GM21717 (cell line): Measurements from ENCODE around the gene B4GAT1.
"Not testable (repeated sequence)": the region's sequence is repeated elsewhere in the genome, so short reads cannot be mapped to it uniquely, and the experiment has no call there.

Source experiments
- ATAC-seq: cut with Tn5 transposase; IDR thresholded peaks from one replicate; pipeline ENCODE4 v1.9.1; 2021; ENCODE audit warnings: mild to moderate bottlenecking, moderate library complexity; ENCODE audit not compliant: unreplicated experiment

The B4GAT1 gene

GRCh38 chr11:66326261-66327111 is 20.9 kb downstream of the B4GAT1 start:
- ATAC-seq: no peak

- no peak for ATAC-seq
Measured at GRCh38 chr11:66325263-66325671, 22.2 kb downstream of the B4GAT1 start.

- no peak for ATAC-seq
Measured at GRCh38 chr11:66324664-66325063, 22.8 kb downstream of the B4GAT1 start.

GRCh38 chr11:66323684-66324083 is 23.7 kb downstream of the B4GAT1 start:
- no peak for ATAC-seq

GRCh38 chr11:66322732-66323427 is 24.5 kb downstream of the B4GAT1 start:
- ATAC-seq: no peak

GRCh38 chr11:66321606-66322005 is 25.8 kb downstream of the B4GAT1 start:
- no peak for ATAC-seq

- not testable (repeated sequence) for ATAC-seq
Measured at GRCh38 chr11:66320748-66321147, 26.7 kb downstream of the B4GAT1 start.

GRCh38 chr11:66320289-66320688 is 27.1 kb downstream of the B4GAT1 start:
- not testable (repeated sequence) for ATAC-seq

GRCh38 chr11:66318600-66318970 is 28.8 kb downstream of the B4GAT1 start:
- no peak for ATAC-seq

GRCh38 chr11:66317723-66318599 is 29.5 kb downstream of the B4GAT1 start:
- ATAC-seq: no peak

- ATAC-seq: no peak
Measured at GRCh38 chr11:66317322-66317722, 30.1 kb downstream of the B4GAT1 start.

GRCh38 chr11:66316849-66317251 is 30.6 kb downstream of the B4GAT1 start, which contains the start of gene CD248:
CD248 (minus strand) TSS chr11:66317044; CDS start chr11:66317027, 17 bp downstream.
- ATAC-seq: no peak

GRCh38 chr11:66315921-66316811 is 31.3 kb downstream of the B4GAT1 start:
- ATAC-seq: no peak

GRCh38 chr11:66315498-66315885 is 31.9 kb downstream of the B4GAT1 start:
- ATAC-seq: no peak

GRCh38 chr11:66314561-66315497 is 32.6 kb downstream of the B4GAT1 start:
- ATAC-seq: no peak

GRCh38 chr11:66314186-66314501 is 33.3 kb downstream of the B4GAT1 start:
- no peak for ATAC-seq

- no peak for ATAC-seq
Measured at GRCh38 chr11:66313321-66314185, 33.9 kb downstream of the B4GAT1 start.
